Stimulated activated CD4-positive, alpha-beta T cell treated with anti-CD3 and anti-CD28 coated beads, Interleukin-15, amount 100 ng/mL, for 48 hours (primary cell): ENCODE results near the gene ATXN1.
"Not testable (repeated sequence)": the region's sequence is repeated elsewhere in the genome, so short reads cannot be mapped to it uniquely, and the experiment has no call there.

Experiments
- DNase-seq, 2 donors: peaks; one replicate each; pipeline ENCODE4 v3.0.0-alpha.2; 2020; ENCODE audit warnings: low read depth in 2 of 2

Gene ATXN1

DNA sequence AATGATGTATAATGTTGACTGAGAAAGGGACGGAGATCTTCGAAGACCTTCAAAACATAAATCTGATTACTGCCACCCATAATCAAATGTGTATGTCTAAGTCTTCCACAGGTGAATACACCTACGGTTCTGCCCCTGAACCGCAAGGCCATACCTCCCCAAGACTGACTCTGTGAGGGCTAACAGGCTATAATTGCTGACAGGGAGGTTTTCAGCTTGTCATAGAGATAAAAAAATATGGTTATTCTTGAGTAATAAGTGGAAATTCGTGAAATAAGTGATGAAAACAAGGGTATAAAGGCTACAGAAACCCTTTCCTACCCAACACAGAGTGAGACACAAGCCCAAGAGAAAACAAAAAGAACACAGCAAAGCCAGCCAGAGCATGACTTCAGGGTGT is 188.9 kb downstream of the ATXN1 start:
- DNase-seq: no peak

DNA sequence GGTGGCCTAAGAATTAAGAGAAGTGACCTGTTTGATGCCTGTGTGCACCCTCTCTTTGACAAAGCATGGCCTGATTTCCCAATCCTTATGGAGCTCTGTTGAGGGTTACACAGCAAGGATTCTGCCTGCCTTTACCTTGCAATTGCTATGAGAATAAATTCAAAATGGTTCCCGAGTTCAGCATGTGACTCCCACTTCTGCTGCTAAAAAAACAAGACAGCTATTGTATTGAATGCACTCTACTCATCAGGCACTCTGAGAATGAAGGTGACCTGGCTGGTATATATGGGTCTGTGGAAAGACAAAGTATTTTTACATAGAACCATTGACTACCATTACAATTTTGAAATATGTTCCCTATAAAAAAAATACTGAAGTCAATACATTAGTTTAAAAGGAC is 190.3 kb downstream of the ATXN1 start:
- DNase-seq: no peak

DNA sequence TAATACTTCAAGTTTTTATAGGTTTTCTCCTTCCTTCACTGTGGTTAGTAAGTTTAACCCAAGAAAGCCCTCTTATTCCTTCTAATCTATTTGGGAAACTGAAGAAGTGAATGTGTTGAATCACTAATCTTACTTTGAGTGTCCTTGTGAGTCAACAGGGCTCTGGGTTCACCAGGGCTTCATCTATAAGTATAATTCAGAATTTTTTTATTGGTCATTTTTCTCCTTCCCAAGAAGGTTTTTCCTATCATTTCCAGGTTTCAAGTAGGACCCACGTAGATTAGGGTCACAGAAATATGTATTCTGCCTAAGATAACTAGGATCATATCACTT is 191.1 kb downstream of the ATXN1 start:
- DNase-seq: no peak

DNA sequence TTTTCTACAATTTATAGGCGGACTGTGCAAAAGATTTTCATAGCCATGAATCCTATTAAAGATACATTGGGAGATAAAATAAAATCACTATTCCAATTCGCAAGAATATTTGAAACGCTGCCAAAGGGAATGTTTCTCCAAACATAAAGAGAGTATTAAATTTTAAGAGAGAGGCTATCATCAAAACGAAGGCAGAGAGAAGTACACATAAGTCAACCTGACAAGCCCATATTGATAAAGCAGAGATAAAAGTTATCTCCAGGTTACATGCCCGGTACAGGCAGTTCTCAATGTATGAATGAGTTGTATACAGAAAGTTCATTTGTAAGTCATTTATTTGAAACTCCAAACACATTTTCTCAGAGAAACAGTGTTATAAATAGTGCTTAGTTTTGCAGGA is 193.1 kb downstream of the ATXN1 start:
- no peak for DNase-seq

GRCh38 chr6:16567071-16567470 is 194.2 kb downstream of the ATXN1 start:
- no peak for DNase-seq

GRCh38 chr6:16564436-16564835 is 196.8 kb downstream of the ATXN1 start:
- DNase-seq: no peak

- no peak for DNase-seq
Observed at GRCh38 chr6:16563628-16564240, 197.5 kb downstream of the ATXN1 start.

- no peak for DNase-seq
Observed at GRCh38 chr6:16562498-16562897, 198.8 kb downstream of the ATXN1 start.

DNA sequence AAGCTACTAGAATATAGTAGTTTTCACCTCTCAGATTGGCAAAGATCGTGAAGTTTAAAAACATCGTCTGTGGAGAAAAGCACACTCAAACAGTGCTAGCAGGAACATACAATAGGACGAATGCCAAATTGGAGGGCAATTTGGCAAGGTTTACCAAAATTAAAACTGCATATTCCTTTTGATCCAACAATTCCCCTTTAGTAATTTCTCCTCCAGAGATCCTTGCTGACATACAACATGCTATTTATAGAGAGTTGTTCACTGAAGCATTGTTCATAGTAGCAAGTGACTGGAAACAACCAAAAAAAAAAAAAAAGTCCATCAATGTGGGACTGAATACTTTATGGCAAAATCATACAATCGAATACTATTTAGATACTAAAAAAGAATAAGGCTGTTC is 202.2 kb downstream of the ATXN1 start:
- no peak for DNase-seq

GRCh38 chr6:16555550-16555949 is 205.7 kb downstream of the ATXN1 start:
- no peak for DNase-seq

- DNase-seq: no peak
Observed at GRCh38 chr6:16553531-16553930, 207.7 kb downstream of the ATXN1 start.

GRCh38 chr6:16551466-16551865 is 209.8 kb downstream of the ATXN1 start:
- no peak for DNase-seq

- no peak for DNase-seq
Observed at GRCh38 chr6:16548121-16548520, 213.1 kb downstream of the ATXN1 start.

GRCh38 chr6:16547587-16547986 is 213.7 kb downstream of the ATXN1 start:
- DNase-seq: no peak

GRCh38 chr6:16546861-16547260 is 214.4 kb downstream of the ATXN1 start:
- DNase-seq: no peak

GRCh38 chr6:16545382-16545781 is 215.9 kb downstream of the ATXN1 start:
- DNase-seq: no peak

GRCh38 chr6:16544521-16544920 is 216.7 kb downstream of the ATXN1 start:
- no peak for DNase-seq

GRCh38 chr6:16544006-16544405 is 217.3 kb downstream of the ATXN1 start:
- no peak for DNase-seq

DNA sequence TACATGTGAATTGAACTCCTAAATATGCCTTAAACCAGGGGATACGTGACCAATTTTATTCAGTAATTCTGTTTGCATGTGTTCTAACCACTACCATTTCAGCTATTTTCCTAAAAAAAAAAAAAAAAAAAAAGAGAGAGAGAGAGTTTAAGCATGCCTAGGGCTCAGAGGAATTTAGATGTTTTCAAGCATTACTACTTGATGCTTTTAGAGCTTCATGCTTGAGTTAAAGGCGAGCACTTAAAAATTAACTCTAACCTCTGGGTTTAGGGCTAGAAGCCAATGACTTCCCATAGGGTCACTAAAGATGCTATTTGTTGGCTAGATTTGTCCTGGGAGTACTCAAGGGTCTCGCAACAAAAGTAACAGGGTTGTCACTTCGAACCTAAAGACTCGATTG is 217.7 kb downstream of the ATXN1 start:
- DNase-seq: no peak

DNA sequence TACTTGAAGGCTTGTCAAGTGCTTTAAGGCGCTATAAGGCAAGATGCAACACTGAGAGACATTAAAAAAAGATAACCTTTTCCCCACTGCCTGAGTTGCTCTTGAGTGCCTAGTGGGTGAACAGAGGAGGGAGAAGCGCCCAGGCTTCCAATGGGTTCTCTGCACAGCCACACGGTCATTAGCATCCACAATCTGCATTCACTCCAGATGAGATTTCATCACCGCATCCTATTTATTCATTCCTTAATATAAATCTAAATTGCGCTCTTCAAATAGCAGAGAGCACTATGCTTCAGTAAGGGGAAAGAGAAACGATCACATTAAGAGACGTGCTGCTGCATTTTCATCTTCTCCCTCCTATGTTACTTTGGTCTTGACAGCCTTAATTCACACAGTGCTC is 219.2 kb downstream of the ATXN1 start:
- DNase-seq: no peak

- no peak for DNase-seq
Observed at GRCh38 chr6:16540804-16541752, 220.2 kb downstream of the ATXN1 start.

GRCh38 chr6:16540383-16540782 is 220.9 kb downstream of the ATXN1 start:
- DNase-seq: not testable (repeated sequence)
